HepG2 (cell line): ENCODE results near the gene SLC26A4. TPM values are rescaled to one million over a fixed set of nuclear protein-coding genes. Genes with fewer than 3 reads are reported as not detected.

ENCODE experiments used
- AGO1 ChIP-seq: fragments of 200-400 bp; formaldehyde crosslinking; IDR thresholded peaks from 2 replicates; pipeline ENCODE4 v1.6.1; 2017; ENCODE audit warnings: mild to moderate bottlenecking, low read depth, low read length, moderate library complexity; ENCODE audit not compliant: poor library complexity, severe bottlenecking
- ARNTL ChIP-seq: sonication (generic); formaldehyde crosslinking; IDR thresholded peaks from 2 replicates; pipeline ENCODE4 v1.4.0; 2020; ENCODE audit warnings: mild to moderate bottlenecking, missing genetic modification reagents
- BCL3 ChIP-seq: sonication (generic); formaldehyde crosslinking; IDR thresholded peaks from 2 replicates; pipeline ENCODE4 v1.5.1; 2020; ENCODE audit warnings: mild to moderate bottlenecking, missing genetic modification reagents, moderate library complexity
- DBP ChIP-seq: sonication (generic); formaldehyde crosslinking; IDR thresholded peaks from 2 replicates; pipeline ENCODE4 v1.4.0; 2020; ENCODE audit warnings: missing genetic modification reagents; ENCODE audit errors: not compliant biosample characterization
- ETV6 ChIP-seq: sonication (generic); formaldehyde crosslinking; conservative IDR thresholded peaks from 2 replicates; pipeline ENCODE4 v1.4.0; 2020; ENCODE audit warnings: missing genetic modification reagents
- KLF6 ChIP-seq: IDR thresholded peaks from 2 replicates; pipeline ENCODE4 v1.8.0; 2016; ENCODE audit warnings: missing biosample characterization, missing genetic modification reagents
- KMT2B ChIP-seq: IDR thresholded peaks from 2 replicates; pipeline ENCODE4 v1.6.1; 2016; ENCODE audit warnings: missing genetic modification reagents, missing compliant biosample characterization
- MAX ChIP-seq: IDR thresholded peaks from 2 replicates; pipeline ENCODE4 v1.6.1; 2012; ENCODE audit warnings: inconsistent platforms
- NFATC3 ChIP-seq: sonication (generic); formaldehyde crosslinking; IDR thresholded peaks from 2 replicates; pipeline ENCODE4 v1.5.1; 2020; ENCODE audit warnings: mild to moderate bottlenecking, missing genetic modification reagents
- ONECUT2 ChIP-seq: sonication (generic); formaldehyde crosslinking; IDR thresholded peaks from 2 replicates; pipeline ENCODE4 v1.4.0; 2020; ENCODE audit warnings: missing genetic modification reagents
- RFXANK ChIP-seq: IDR thresholded peaks from 2 replicates; pipeline ENCODE4 v1.6.1; 2016
- RXRA ChIP-seq: sonication (generic); formaldehyde crosslinking; IDR thresholded peaks from 2 replicates; pipeline ENCODE4 v1.5.1; 2020; ENCODE audit warnings: missing genetic modification reagents
- SALL2 ChIP-seq: sonication (generic); formaldehyde crosslinking; IDR thresholded peaks from 2 replicates; pipeline ENCODE4 v1.8.1; 2023; ENCODE audit warnings: mild to moderate bottlenecking, missing genetic modification reagents, inconsistent platforms
- ZC3H13 ChIP-seq: sonication (generic); formaldehyde crosslinking; IDR thresholded peaks from 2 replicates; pipeline ENCODE4 v1.8.1; 2023; ENCODE audit warnings: mild to moderate bottlenecking, missing genetic modification reagents, moderate library complexity
- ZNF142 ChIP-seq: sonication (generic); formaldehyde crosslinking; IDR thresholded peaks from 2 replicates; pipeline ENCODE4 v1.4.0; 2020; ENCODE audit warnings: missing genetic modification reagents
- ZNF143 ChIP-seq: sonication (generic); formaldehyde crosslinking; IDR thresholded peaks from 2 replicates; pipeline ENCODE4 v1.4.0; 2020; ENCODE audit warnings: missing genetic modification reagents
- ZNF281 ChIP-seq: sonication (generic); formaldehyde crosslinking; IDR thresholded peaks from 2 replicates; pipeline ENCODE4 v1.4.0; 2020; ENCODE audit warnings: missing genetic modification reagents, borderline replicate concordance
- ZNF430 ChIP-seq: sonication (generic); formaldehyde crosslinking; IDR thresholded peaks from 2 replicates; pipeline ENCODE4 v1.9.0; 2021; ENCODE audit warnings: mild to moderate bottlenecking, missing genetic modification reagents
- ZNF543 ChIP-seq: sonication (generic); formaldehyde crosslinking; IDR thresholded peaks from 2 replicates; pipeline ENCODE4 v1.4.0; 2020; ENCODE audit warnings: mild to moderate bottlenecking, missing genetic modification reagents
- ZNF547 ChIP-seq: sonication (generic); formaldehyde crosslinking; IDR thresholded peaks from 2 replicates; pipeline ENCODE4 v1.5.1; 2020; ENCODE audit warnings: mild to moderate bottlenecking, missing genetic modification reagents
- ZSCAN29 ChIP-seq: sonication (generic); formaldehyde crosslinking; conservative IDR thresholded peaks from 2 replicates; pipeline ENCODE4 v1.4.0; 2020; ENCODE audit warnings: mild to moderate bottlenecking, missing genetic modification reagents
- polyA plus RNA-seq, 8 experiments: library from polyadenylated mRNA; depleted of rRNA in 3 of 8; stranded (reverse) in 7 of 8; unstranded in 1 of 8; fragments of >200 nt; fragmentation: Illumina TruSeq in 4 of 8; extraction: Trizol in 4 of 8; gene quantifications; 2 replicates each; pipeline versions ENCODE4 v1.2.1 to v1.2.3, GENCODE V29; 2011 to 2016; ENCODE audit warnings: low read depth in 4 of 8, missing spikeins in 1 of 8, mixed read lengths in 1 of 8; ENCODE audit not compliant: insufficient read depth in 1 of 8
- total RNA-seq, 5 experiments: library from RNA; depleted of rRNA; stranded (reverse); fragments of >200 nt; fragmentation: Illumina TruSeq; extraction: Trizol; gene quantifications; 2 replicates each; pipeline ENCODE4 v1.2.3, GENCODE V29; 2016; ENCODE audit warnings: low read depth in 1 of 5

SLC26A4 gene
- total and polyA plus RNA-seq, 2 of the 13 experiments (the other 11 are each of a cell fraction or from before 2014, with no cell fraction given), result 0.08 to 0.11 TPM

GRCh38 chr7:107744345-107744750 is 83.7 kb downstream of the SLC26A4 start (continued):
- TF ChIP-seq ZNF142 (CRISPR knock-in tag) (no peak), DBP (CRISPR knock-in tag) (no peak), SALL2 (CRISPR knock-in tag) (no peak), ZNF543 (CRISPR knock-in tag) (no peak), ZNF430 (CRISPR knock-in tag) (no peak), AGO1 (no peak), ZNF547 (CRISPR knock-in tag) (no peak; the same call in 1 of the 2 replicates), NFATC3 (no peak), ZNF143 (CRISPR knock-in tag) (no peak), ZC3H13 (no peak), ARNTL (no peak), ZSCAN29 (no peak), RFXANK (CRISPR knock-in tag) (no peak), ONECUT2 (no peak), ETV6 (CRISPR knock-in tag) (no peak), ZNF281 (CRISPR knock-in tag) (no peak), RXRA (CRISPR knock-in tag) (no peak), KMT2B (no peak), KLF6 (CRISPR knock-in tag) (no peak), BCL3 (no peak), MAX (no peak)
